Stimulated activated CD8-positive, alpha-beta memory T cell treated with anti-CD3 and anti-CD28 coated beads, Interleukin-12 subunit alpha, Interleukin-12 subunit beta, amount 100 ng/mL, for 1 hour (primary cell): Measurements from ENCODE around the gene GAB2.
"Not testable (repeated sequence)": the region's sequence is repeated elsewhere in the genome, so short reads cannot be mapped to it uniquely, and the experiment has no call there.

Source experiments
- DNase-seq: peaks from one replicate; pipeline ENCODE4 v3.0.0-alpha.2; 2020; ENCODE audit warnings: low read depth

GAB2 gene

GRCh38 chr11:78417175-78417887, at the start of gene GAB2:
TSS of gene GAB2 (minus strand) at chr11:78417820. CDS start at chr11:78417720, 100 bp downstream.
- no peak for DNase-seq

DNA sequence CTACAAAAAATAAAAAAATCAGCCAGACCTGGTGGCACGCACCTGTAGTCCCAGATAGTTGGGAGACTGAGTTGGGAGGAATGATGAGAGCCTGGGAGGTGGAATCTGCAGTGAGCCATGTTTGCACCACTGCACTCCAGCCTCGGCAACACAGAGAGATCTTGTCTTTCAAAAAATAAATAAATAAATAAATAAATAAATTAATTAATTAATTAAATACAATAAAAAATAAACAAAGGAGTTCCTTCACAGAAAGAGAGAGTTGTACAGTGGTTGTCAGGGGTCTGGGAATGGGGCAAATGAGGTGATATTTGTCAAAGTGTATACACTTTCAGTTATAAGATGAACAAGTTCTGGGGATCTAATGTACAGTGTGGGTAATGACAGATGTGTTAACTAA, 49.8 kb upstream of the GAB2 start:
- DNase-seq, result no peak

- DNase-seq, result no peak
These were observed 47.7 kb upstream of the GAB2 start for GRCh38 chr11:78465169-78465942.

DNA sequence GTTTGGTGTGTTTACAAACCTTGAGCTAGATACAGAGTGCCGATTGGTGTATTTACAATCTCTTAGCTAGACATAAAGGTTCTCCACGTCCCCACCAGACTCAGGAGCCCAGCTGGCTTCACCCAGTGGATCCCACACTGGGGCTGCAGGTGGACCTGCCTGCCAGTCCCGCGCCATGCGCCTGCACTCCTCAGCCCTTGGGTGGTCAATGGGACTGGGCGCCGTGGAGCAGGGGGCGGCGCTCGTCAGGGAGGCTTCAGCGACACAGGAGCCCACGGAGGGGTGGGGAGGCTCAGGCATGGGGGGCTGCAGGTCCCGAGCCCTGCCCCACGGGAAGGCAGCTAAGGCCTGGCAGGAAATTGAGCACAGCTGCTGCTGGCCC, 47.2 kb upstream of the GAB2 start:
- DNase-seq, result not testable (repeated sequence)

DNA sequence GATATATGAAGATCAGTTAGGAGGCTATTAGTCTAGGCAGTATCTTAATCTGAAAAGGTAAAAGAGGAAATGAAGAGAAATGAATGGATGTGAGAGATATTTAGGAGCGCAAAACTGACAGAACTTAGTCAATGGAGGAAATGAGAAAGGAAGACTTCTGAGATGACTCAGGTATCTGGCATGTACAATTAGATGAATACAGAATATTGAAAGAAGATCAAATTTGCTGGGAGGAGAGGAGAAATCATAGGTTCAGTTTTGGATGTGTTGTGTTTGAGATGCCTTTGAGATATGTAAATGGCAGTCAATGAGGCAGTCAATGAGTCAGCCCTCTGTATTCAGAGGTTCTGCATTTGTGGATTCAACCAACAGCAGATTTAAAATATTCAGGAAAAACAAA, 42.9 kb upstream of the GAB2 start:
- no peak for DNase-seq

DNA sequence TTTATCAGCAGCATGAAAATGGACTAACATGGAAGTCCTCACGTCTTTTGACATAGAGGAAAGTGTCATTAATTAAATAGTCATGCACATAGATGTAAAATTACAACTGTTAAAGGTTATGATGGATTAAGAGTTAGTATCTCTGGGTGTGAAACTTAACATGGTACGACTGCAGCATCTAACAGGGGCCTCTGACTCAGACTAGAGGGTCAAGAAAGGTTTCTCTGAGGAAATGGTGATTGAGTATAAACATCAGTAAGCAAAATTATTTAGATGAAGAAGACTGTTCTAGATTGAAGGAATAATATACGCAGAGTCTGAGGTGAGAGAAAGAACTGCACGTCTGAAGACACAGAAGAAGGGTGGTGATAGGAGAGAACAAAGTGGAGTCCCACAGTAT, 42.1 kb upstream of the GAB2 start:
- DNase-seq, result no peak

DNA sequence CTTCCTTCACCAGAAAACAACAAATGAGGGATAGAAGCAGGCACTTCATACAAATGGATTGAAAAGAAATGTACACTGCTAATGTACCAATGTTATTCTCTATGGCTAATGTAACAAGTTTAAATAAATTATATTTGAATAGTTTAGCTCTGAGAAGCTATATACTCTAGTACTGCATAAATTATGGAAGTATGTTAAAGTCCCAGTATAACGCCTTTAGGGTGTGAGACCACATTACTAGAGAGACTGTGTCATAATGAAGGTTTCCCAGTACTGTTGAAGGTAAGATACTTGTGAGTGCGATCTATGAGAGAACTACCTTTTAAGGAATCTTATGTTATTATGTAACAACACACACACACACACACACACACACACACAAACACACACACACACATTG, 39.8 kb upstream of the GAB2 start:
- no peak for DNase-seq

DNA sequence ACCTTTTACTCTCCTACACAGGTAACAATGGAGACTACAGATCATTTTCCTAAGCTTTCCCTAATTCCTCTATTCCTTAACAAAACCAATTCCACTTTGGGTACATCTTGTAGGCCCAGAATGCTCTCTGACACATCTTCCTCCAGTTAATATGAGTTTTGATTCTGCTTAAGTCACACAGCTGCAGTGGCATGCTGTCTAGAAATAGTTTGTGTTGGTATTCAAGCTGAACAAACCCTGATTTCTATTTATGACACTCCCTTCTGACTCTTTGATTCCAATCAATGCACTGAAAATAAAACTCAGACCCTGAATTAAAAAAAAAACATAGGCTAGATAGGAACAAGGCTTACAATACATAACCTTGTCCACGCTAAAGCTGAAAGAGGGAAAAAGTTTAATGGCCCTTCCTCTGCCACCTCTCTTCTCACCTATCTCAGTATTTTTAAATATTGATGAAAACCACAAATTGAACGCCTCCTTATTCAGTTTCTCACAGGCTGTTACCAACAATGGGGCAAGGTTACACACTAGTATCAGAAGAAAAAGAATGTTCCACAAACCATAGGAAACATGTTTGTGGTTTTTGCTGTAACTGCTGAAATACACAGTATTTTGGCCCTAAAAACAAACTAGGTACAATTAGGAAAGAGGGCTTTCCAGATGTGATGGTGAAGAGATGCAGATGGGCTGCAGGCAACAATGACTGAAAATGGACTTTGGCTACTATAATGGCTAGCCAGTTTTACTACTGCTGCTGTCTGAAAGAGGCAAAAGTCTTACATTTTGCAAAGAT, 35.7 kb upstream of the GAB2 start:
- DNase-seq, result no peak

GRCh38 chr11:78451371-78452150, 33.9 kb upstream of the GAB2 start:
- no peak for DNase-seq

GRCh38 chr11:78450866-78451265, 33.2 kb upstream of the GAB2 start:
- DNase-seq, result no peak

DNA sequence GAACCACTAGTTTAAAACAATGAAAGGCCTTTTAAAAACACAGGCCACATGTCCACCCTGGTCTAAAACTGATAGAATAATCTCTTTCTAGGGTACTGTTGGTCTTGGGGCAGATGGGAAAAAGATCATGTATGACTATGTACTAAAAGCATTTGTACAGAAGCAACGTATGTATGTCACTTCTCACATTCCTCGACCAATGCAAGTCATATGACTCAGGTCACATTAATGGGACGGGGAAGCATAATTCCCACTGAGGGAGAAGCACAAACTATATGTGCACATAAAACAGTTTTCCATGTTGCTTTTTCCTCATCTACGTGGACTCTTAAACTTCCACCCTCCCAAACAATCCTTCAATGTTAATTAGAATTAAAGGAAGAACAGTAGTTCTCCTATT, 32.2 kb upstream of the GAB2 start:
- DNase-seq, result no peak

- no peak for DNase-seq
These were observed 28.6 kb upstream of the GAB2 start for GRCh38 chr11:78446210-78446609.

- no peak for DNase-seq
These were observed 27.1 kb upstream of the GAB2 start for GRCh38 chr11:78444726-78445125.

DNA sequence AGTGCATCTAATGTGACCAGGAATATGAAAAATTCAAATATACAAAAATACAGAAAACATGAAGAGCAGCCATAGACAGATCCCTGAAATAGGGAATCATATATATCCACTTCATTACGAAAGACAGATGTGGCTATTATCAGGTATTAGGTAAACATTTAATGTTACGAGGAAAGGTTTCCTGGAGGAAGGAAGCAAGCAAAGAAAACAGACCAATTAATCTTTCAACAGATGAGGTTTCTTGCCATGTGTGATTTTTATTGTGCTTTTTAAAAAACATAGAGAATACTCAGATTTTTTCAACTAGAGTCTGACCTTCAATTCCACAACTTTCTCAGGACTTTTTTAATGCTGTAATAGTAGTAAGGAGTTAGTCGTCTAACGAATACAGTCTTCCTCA, 24.3 kb upstream of the GAB2 start:
- no peak for DNase-seq

DNA sequence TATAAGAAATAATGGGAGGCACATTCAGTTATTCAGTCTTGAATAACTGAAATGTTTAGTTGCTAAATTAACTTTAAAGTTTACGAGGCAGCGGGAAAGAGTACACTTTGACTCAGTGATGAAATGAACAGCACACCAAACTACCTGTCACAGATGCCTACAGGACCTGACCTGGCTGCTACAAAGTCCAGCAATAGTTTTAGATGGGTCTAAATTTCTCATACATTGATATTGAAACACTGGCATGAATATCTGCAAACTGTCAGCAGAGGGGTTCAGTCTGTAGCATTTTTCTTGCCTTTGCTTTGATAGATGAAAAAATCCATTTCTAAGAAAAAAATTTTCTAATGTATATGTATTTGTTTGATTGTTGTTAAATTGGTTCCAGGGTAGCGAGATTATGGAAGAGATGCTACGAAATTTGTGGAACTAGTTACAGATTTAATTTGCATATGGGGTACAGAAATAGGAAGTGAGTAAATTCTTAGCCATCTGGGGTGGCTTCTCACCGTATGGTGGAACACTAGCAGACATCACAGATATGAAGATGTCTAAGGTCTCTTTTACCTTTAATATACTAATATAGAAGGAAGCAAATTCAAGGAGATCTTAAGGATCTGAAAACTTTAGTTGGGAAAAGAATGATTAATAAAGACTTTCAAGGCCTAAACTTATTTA, 20.8 kb upstream of the GAB2 start:
- DNase-seq, result no peak

GRCh38 chr11:78432956-78433355, 15.3 kb upstream of the GAB2 start:
- DNase-seq, result no peak

GRCh38 chr11:78432058-78432515, 14.5 kb upstream of the GAB2 start:
- no peak for DNase-seq

DNA sequence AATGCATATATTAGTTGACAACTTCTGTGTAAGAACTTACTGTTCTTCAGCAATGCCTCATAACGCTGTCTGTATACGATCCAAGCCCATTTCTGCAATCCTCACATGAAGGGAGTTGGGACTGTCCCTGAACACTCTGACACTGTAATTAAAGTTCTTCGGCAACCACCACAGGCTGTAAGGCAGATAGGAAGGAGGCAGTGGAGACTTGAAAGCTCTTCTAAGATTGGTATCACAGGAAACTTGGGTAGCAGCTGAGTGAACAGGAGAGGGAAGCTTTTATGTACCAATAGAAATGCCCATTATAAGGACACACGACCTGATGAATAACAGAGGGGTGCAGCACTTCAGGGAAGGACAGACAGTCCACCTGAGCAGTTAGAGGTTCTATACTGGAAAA, 12.0 kb upstream of the GAB2 start:
- DNase-seq, result no peak

- no peak for DNase-seq
These were observed 11.6 kb upstream of the GAB2 start for GRCh38 chr11:78429209-78429608.

- DNase-seq, result no peak
These were observed 11.2 kb upstream of the GAB2 start for GRCh38 chr11:78428773-78429172.

- DNase-seq, result no peak
These were observed 10.6 kb upstream of the GAB2 start for GRCh38 chr11:78428266-78428636.
